ENCODE data around the gene ATP6V0D1. TPM values are rescaled to one million over a fixed set of nuclear protein-coding genes. Genes with fewer than 3 reads are reported as not detected.
"Not testable (repeated sequence)": the region's sequence is repeated elsewhere in the genome, so short reads cannot be mapped to it uniquely, and the experiment has no call there.

ATP6V0D1 gene
- polyA plus RNA-seq, 4 donors = 82.6 to 104 (median 91.2) TPM

DNA sequence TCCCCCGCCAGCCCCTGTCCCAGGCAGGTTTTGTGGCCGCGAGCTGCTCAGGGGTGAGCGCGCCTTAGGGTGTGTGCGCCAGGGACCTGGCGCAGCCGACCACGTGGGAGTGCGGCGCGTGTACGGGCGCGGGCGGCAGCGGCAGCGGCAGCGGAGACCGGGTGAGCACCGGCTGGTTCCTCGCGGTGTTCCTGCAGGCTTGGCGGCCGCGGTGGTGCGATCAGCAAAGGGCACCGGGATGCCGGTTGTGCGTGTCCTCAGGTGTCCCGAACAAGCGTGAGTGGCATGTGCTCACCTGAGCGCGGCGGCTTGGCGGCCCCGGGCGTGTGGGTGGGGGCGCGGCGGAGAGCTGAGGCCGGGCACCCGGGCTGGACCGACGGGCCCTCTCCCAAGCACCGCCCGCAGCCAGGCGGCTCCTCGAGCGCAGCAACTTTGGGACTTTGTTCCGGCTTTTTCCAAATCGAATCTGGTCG lies 50.4 kb downstream of the ATP6V0D1 start:
- DNase-seq (ENCODE audit: low read depth in 4 of 4, low spot score in 3 of 4) = no peak

DNA sequence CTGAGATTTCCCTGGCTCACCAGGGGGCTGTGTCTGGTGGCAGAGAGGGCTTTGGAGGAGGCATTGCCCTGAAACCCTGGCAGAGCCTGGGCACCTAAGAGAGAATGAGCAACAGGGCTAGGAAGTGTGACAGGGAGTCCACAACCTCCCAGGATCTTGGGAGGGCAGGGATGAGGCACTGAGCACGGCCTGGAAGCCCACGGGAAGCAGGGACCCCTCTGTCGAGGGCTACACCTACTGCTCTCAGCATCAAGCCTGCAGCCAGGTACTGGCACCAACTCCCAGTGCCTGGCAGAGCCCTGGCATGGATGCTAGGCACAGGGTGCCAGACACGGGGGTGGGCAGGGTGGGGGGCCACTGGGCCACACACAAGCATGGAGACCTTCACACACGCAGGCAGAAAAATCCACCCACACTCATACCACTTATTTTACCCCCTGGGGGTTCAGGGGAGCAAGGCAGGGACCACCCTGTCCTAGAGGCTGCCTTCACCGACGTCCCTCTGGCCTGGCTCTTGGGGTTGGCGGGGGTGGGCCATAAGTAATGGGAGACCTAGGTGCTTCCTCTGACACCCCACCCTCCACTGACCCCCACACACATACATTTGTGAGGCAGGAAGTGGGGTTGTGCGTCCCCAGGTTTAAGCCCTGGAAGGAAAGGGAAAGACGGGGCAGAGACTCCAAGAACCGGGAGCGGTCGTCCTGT lies 51.0 kb downstream of the ATP6V0D1 start:
- DNase-seq (ENCODE audit: low read depth in 4 of 4, low spot score in 3 of 4) = no peak

- DNase-seq (ENCODE audit: low read depth in 4 of 4, low spot score in 3 of 4) = no peak
Observed at GRCh38 chr16:67429053-67429798, 51.7 kb downstream of the ATP6V0D1 start.

DNA sequence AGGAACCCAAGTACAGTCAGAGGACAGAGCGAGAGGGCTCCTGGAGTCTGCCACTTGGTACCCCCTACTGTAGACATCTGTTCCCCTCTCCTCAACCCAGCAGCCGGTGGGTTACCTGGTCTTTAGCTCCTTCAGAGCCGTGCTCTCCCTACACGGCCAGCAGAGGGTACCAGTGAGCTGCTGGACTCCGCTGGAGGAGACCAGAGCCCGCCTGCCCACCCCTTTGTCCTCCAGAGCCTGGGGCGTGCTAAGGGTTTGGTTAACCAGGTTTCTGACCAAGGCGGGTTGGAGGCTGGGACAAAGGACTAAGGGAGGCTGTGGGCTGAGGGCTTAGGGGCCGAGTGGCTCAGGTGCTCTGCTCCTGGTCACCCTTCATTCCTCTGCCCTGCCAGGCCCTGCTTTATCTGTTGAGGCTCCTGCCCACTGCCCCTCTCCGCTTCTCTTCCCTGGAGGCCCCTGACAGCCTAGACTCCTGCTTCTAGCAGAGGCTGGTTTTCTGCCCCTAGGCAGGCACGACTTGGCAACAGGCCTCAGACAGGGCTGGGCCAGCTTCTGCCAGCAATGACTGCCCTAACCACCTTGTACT lies 52.7 kb downstream of the ATP6V0D1 start:
- no peak for DNase-seq (ENCODE audit: low read depth in 4 of 4, low spot score in 3 of 4)

DNA sequence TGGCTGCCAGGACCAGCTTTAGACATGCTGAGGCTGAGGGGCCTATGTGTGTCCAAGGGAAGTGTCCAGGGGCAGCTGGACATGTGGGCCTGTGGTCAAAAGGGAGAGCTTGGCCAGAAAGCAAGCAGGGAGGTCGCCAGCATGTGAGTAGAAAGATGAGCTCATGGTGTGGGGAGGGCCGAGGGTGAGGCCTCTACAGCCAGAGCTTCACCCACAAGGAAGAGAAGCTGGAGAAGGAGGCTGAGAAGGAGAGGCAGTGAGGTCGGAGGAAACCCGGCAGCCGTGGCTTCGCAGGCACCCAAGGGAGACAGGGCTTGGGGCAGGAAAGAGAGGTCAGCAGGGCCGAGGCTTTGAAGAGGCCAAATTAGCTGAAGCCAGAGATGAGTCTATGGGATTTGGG lies 54.0 kb downstream of the ATP6V0D1 start:
- no peak for DNase-seq (ENCODE audit: low read depth in 4 of 4, low spot score in 3 of 4)

GRCh38 chr16:67426022-67426421 lies 54.9 kb downstream of the ATP6V0D1 start:
- no peak for DNase-seq (ENCODE audit: low read depth in 4 of 4, low spot score in 3 of 4)

- no peak for DNase-seq (ENCODE audit: low read depth in 4 of 4, low spot score in 3 of 4)
Observed at GRCh38 chr16:67425580-67425979, 55.4 kb downstream of the ATP6V0D1 start.

DNA sequence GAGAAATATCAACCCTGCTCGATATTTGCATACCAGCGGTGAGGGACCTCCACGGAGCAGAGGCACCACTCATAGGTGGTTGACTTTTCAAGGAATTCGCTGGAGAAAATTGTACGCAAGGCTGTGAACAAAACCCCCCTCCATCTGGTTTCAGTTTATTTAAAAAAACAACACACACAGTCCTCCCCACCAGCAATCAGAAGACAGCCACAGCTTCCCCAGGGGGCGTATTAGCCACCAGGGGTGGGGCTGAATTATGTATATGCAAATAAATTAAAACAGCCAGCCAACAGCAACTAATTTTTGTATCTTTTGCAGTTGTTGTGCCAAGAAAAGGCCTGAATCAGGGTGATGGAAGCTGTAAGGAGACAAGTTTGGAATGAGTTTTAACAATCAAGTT lies 55.9 kb downstream of the ATP6V0D1 start:
- no peak for DNase-seq (ENCODE audit: low read depth in 4 of 4, low spot score in 3 of 4)

GRCh38 chr16:67424261-67424615 lies 56.7 kb downstream of the ATP6V0D1 start:
- DNase-seq (ENCODE audit: low read depth in 4 of 4, low spot score in 3 of 4) = no peak

DNA sequence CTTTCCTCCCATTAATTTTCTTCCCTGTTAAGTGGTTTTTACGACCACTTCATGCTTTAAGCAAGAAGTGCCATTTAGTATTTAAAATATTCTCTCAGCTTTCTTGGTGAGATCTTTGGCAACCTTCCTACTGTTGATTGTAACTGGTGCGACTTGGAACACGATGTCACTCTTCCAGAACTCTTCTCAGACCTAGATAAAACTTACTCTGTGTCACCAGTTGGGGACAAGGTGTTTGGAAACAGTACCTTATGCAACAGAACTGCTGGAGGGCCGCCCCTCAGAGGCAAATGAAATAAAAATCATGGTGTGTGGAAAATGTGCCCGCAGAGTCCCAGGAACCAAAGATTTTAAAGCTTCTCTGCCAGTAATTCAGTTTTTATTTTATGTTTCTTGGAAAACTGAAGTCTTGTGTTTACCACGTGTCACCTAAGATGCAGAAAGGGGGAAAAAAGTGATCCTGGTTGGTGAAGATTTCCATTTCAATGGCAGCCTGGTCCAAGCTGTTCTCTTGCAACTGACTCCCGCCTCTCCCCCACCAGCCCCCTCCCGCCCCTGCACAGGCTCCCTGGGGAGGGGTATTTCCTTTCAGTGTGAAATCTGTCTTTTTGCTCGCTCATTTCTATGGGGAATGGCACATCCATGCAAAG lies 57.2 kb downstream of the ATP6V0D1 start:
- DNase-seq (ENCODE audit: low read depth in 4 of 4, low spot score in 3 of 4) = no peak

DNA sequence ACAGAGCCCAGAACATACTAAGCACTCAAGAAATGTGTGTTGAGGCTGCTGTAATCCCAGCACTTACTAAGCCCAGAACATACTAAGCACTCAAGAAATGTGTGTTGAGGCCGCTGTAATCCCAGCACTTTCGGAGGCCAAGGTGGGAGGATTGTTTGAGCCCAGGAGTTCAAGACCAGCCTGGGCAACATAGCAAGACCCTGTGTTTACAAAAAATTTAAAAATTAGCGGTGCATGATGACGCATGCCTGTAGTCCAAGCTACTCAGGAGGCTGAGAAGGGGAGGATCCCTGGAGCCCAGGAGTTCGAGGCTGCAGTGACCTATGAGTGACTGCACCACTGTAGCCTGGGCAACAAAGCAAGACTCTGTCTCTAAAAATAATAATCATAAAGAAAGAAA lies 57.9 kb downstream of the ATP6V0D1 start:
- no peak for DNase-seq (ENCODE audit: low read depth in 4 of 4, low spot score in 3 of 4)

DNA sequence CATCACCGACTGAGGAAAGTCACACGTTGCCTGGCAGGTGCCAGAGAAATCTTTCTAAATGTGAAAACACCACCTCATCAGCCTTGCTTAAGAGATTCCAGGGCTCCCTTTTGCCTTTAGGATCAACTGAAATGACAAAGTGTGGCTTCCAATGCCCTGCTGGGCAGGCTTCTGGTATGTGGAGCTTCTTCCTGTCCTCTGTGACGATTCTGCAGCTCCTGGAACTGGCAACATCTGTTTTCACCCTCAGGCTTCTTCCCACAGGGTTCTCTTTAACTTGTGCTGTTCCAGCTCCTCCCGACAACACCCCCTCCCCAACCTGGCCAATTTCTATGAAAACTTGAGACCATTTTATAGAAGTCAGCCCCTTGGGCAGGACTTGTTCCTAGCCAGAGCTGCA lies 59.9 kb downstream of the ATP6V0D1 start:
- no peak for DNase-seq (ENCODE audit: low read depth in 4 of 4, low spot score in 3 of 4)

DNA sequence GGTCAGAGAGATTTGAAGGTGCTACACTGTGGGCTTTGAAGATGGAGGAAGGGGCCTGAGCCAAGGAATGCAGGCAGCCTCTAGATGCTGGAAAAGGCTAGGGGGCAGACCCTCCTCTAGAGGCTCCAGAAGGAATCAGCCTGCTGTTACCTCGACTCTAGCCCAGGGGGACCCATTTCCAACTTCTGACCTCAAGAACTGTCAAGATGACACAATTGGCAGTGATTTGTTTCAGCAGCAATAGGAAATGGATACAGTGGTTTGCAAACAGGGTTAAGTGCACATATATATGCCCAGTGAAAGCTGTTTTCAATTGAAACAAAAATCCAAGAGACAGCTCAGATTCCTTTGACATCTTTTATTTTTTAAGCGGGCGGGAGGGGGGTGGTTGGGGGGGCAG lies 61.0 kb downstream of the ATP6V0D1 start:
- no peak for DNase-seq (ENCODE audit: low read depth in 4 of 4, low spot score in 3 of 4)

DNA sequence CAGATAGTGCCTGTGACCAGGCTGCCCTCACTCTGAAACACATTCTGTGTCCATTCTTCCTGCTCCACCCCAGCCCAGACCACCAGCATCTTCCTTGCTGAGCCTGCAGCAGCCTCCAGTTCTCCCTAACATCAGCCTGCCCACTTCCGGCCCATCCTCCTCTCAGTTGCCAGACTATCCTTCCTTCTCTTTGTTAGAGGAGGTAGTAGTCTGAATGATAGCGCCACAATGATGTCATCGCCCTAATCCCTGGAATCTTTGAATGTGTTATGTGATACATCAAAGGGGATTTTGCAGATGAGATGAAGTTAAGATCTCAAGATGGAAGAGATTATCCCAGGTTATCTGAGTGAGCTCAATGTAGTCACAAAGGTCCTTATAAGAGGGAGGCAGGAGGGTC lies 61.5 kb downstream of the ATP6V0D1 start:
- no peak for DNase-seq (ENCODE audit: low read depth in 4 of 4, low spot score in 3 of 4)

GRCh38 chr16:67417333-67418061 lies 63.5 kb downstream of the ATP6V0D1 start:
- no peak for DNase-seq (ENCODE audit: low read depth in 4 of 4, low spot score in 3 of 4)

DNA sequence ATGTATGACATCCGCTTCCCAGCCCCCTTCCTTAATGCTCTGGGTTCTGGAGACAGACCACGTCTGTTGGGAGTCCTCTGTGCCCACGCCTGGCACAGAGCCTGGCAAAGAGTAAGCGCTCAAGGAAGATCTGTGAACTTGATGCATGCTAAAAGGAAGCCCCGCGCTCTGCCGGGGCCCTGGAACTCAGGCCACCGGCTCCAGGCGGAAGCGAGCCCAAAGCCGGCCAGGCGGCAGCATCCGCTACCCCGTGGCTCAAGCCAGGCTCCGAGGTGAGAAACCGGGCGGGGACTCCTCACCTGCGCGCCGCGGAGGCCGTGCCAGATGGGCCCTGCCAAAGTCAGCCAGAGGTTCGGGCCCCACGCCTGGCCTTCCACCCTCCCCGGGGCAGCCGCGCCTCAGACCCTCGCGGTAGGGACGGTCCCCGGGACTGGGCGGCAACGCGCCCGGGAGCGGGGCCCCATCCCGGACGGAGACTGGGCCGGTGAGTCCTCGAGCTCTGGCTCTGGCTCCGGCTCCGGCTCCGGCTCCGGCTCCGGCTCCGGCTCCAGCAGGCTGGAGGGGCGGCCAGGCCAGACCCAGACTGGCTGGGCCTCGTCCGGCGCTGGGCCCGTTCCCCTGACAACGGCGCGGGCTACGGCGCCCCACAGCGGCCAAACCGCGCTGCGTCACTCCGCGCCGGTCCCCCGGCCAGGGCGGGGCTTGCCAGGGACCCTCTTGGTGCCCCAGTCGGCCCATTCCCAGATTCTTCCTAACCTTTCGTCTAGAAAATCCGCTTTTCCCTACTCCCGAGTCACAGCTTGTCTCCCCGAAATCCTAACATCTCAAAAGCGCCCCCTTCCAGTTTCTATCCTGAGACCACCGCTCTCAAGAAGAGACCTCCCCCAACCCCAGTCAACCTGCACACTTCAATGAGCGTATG lies 64.8 kb downstream of the ATP6V0D1 start, which contains the start of gene ZDHHC1:
TSS of gene ZDHHC1 (minus strand) at position 606 of the 922 bp plus-strand sequence. CDS start 8,702 bp downstream, outside the sequence.
- DNase-seq (ENCODE audit: low read depth in 4 of 4, low spot score in 3 of 4) = no peak

DNA sequence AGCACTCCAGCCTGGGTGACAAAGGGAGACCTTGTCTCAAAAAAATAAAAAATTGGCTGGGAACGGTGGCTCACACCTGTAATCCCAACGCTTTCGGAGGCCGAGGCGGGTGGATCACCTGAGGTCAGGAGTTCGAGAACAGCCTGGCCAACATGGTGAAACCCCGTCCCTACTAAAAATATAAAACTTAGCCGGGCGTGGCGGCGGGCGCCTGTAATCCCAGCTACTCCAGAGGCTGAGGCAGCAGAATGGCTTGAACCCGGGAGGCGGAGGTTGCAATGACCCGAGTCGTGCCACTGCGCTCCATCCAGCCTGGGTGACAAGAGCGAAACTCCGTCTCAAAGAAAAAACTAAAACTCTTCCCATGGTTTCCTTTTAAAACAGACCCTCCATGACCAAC lies 65.5 kb downstream of the ATP6V0D1 start:
- DNase-seq (ENCODE audit: low read depth in 4 of 4, low spot score in 3 of 4) = not testable (repeated sequence)

- DNase-seq (ENCODE audit: low read depth in 4 of 4, low spot score in 3 of 4) = no peak
Observed at GRCh38 chr16:67413978-67414911, 66.7 kb downstream of the ATP6V0D1 start.
